ENCODE measurements around the gene NEIL3.

GRCh38 chr4:177304094-177304493, 5.6 kb upstream of the NEIL3 start:
- TF ChIP-seq POLR2A (IDR thresholded peaks at IDR 0.05): no peak
- TF ChIP-seq, protein P1, sequence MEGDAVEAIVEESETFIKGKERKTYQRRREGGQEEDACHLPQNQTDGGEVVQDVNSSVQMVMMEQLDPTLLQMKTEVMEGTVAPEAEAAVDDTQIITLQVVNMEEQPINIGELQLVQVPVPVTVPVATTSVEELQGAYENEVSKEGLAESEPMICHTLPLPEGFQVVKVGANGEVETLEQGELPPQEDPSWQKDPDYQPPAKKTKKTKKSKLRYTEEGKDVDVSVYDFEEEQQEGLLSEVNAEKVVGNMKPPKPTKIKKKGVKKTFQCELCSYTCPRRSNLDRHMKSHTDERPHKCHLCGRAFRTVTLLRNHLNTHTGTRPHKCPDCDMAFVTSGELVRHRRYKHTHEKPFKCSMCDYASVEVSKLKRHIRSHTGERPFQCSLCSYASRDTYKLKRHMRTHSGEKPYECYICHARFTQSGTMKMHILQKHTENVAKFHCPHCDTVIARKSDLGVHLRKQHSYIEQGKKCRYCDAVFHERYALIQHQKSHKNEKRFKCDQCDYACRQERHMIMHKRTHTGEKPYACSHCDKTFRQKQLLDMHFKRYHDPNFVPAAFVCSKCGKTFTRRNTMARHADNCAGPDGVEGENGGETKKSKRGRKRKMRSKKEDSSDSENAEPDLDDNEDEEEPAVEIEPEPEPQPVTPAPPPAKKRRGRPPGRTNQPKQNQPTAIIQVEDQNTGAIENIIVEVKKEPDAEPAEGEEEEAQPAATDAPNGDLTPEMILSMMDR (IDR thresholded peaks at IDR 0.05): no peak
- no peak for TF ChIP-seq EP300 (IDR thresholded peaks at IDR 0.05)
- TF ChIP-seq POLR2AphosphoS5 (IDR thresholded peaks at IDR 0.05): no peak

Measured in gastroesophageal sphincter (tissue), 3 donors.